Measurements from ENCODE around the gene HDC. TPM values are rescaled to one million over a fixed set of nuclear protein-coding genes. Genes with fewer than 3 reads are reported as not detected.

The HDC gene
- total RNA-seq, 2 experiments from 2014 or later: 0.55 to 0.87 TPM

GRCh38 chr15:50222181-50222580 is 43.3 kb downstream of the HDC start:
- CTCF ChIA-PET: no interaction called here
- no peaks in the 10 kb centered on the region for H3K27me3 Mint-ChIP-seq
- H3K27ac Mint-ChIP-seq: no peak overlapping the region
- POLR2A ChIA-PET: no interaction called here
- H3K4me1 Mint-ChIP-seq (ENCODE audit: low read depth): peaks cover 11% of the 10 kb centered on the region
- intact Hi-C loops (cut with micrococcal nuclease): no loop called here
- peaks cover 8% of the 10 kb centered on the region for H3K36me3 Mint-ChIP-seq
- no peaks in the 10 kb centered on the region for H3K9me3 Mint-ChIP-seq
- DNase-seq: no peak
- H3K4me3 Mint-ChIP-seq: no peak overlapping the region

- Mint-ChIP-seq H3K4me3 (no peak overlapping the region), H3K9me3 (no peaks in the 10 kb centered on the region), H3K36me3 (peaks cover 8% of the 10 kb centered on the region), H3K27me3 (no peaks in the 10 kb centered on the region), H3K27ac (no peak overlapping the region), H3K4me1 (ENCODE audit: low read depth) (peaks cover 11% of the 10 kb centered on the region)
- POLR2A ChIA-PET: interaction anchor here (0.5 to 1.4 kb wide), 4 partner anchors 11 to 134 kb away, joined by 3 to 6 read pairs (median 4); no protein-coding TSS in a partner anchor
- intact Hi-C loops (cut with micrococcal nuclease): no loop called here
- DNase-seq: no peak
- CTCF ChIA-PET: interaction anchor here (0.6 kb wide), 1 partner anchor 9 kb away, joined by 3 read pairs; no protein-coding TSS in a partner anchor
These were observed 45.7 kb downstream of the HDC start for GRCh38 chr15:50219820-50220219.

GRCh38 chr15:50218691-50219090 is 46.8 kb downstream of the HDC start:
- Mint-ChIP-seq H3K9me3 (no peaks in the 10 kb centered on the region), H3K4me1 (ENCODE audit: low read depth) (peaks cover 11% of the 10 kb centered on the region), H3K27me3 (no peaks in the 10 kb centered on the region), H3K4me3 (no peak overlapping the region), H3K27ac (no peak overlapping the region), H3K36me3 (peaks cover 5% of the 10 kb centered on the region)
- ChIA-PET POLR2A (no interaction called here), CTCF (no interaction called here)
- DNase-seq: no peak
- intact Hi-C loops (cut with micrococcal nuclease): no loop called here

- H3K9me3 Mint-ChIP-seq: no peaks in the 10 kb centered on the region
- H3K36me3 Mint-ChIP-seq: peaks cover 3% of the 10 kb centered on the region
- no peak overlapping the region for H3K27ac Mint-ChIP-seq
- no peaks in the 10 kb centered on the region for H3K27me3 Mint-ChIP-seq
- no peak overlapping the region for H3K4me3 Mint-ChIP-seq
- intact Hi-C loops (cut with micrococcal nuclease): no loop called here
- POLR2A ChIA-PET: no interaction called here
- peaks cover 11% of the 10 kb centered on the region for H3K4me1 Mint-ChIP-seq (ENCODE audit: low read depth)
- DNase-seq: no peak
- CTCF ChIA-PET: no interaction called here
These were observed 47.2 kb downstream of the HDC start for GRCh38 chr15:50218291-50218690.

GRCh38 chr15:50210462-50211157 is 54.9 kb downstream of the HDC start:
- POLR2A ChIA-PET: no interaction called here
- no peak for DNase-seq
- H3K27ac Mint-ChIP-seq: no peak overlapping the region
- H3K4me3 Mint-ChIP-seq: no peak overlapping the region
- H3K36me3 Mint-ChIP-seq: peaks cover 65% of the 10 kb centered on the region
- H3K4me1 Mint-ChIP-seq (ENCODE audit: low read depth): no peaks in the 10 kb centered on the region
- intact Hi-C loops (cut with micrococcal nuclease): no loop called here
- H3K9me3 Mint-ChIP-seq: peaks cover 16% of the 10 kb centered on the region
- H3K27me3 Mint-ChIP-seq: no peaks in the 10 kb centered on the region
- CTCF ChIA-PET: interaction anchor here (0.6 kb wide), 1 partner anchor 9 kb away, joined by 3 read pairs; no protein-coding TSS in a partner anchor

- Mint-ChIP-seq H3K9me3 (peaks cover 16% of the 10 kb centered on the region), H3K4me1 (ENCODE audit: low read depth) (no peaks in the 10 kb centered on the region), H3K36me3 (peaks cover 70% of the 10 kb centered on the region), H3K27ac (no peak overlapping the region), H3K4me3 (no peak overlapping the region), H3K27me3 (no peaks in the 10 kb centered on the region)
- DNase-seq: no peak
- ChIA-PET POLR2A (no interaction called here), CTCF (no interaction called here)
- intact Hi-C loops (cut with micrococcal nuclease): no loop called here
These were observed 55.7 kb downstream of the HDC start for GRCh38 chr15:50209809-50210208.

- DNase-seq: no peak
- H3K4me1 Mint-ChIP-seq (ENCODE audit: low read depth): no peaks in the 10 kb centered on the region
- H3K27me3 Mint-ChIP-seq: no peaks in the 10 kb centered on the region
- ChIA-PET CTCF (no interaction called here), POLR2A (no interaction called here)
- H3K36me3 Mint-ChIP-seq: peaks cover 57% of the 10 kb centered on the region
- no peak overlapping the region for H3K27ac Mint-ChIP-seq
- H3K9me3 Mint-ChIP-seq: peaks cover under 1% of the 10 kb centered on the region
- intact Hi-C loops (cut with micrococcal nuclease): no loop called here
- no peak overlapping the region for H3K4me3 Mint-ChIP-seq
These were observed 59.5 kb downstream of the HDC start for GRCh38 chr15:50206020-50206419.

GRCh38 chr15:50202003-50202402 is 63.5 kb downstream of the HDC start:
- no peaks in the 10 kb centered on the region for H3K9me3 Mint-ChIP-seq
- H3K4me3 Mint-ChIP-seq: no peak overlapping the region
- H3K27me3 Mint-ChIP-seq: no peaks in the 10 kb centered on the region
- CTCF ChIA-PET: no interaction called here
- H3K4me1 Mint-ChIP-seq (ENCODE audit: low read depth): no peaks in the 10 kb centered on the region
- peaks cover 28% of the 10 kb centered on the region for H3K36me3 Mint-ChIP-seq
- intact Hi-C loops (cut with micrococcal nuclease): no loop called here
- POLR2A ChIA-PET: no interaction called here
- no peak overlapping the region for H3K27ac Mint-ChIP-seq
- no peak for DNase-seq

- peaks cover 5% of the 10 kb centered on the region for H3K4me1 Mint-ChIP-seq (ENCODE audit: low read depth)
- DNase-seq: no peak
- H3K9me3 Mint-ChIP-seq: no peaks in the 10 kb centered on the region
- H3K27me3 Mint-ChIP-seq: no peaks in the 10 kb centered on the region
- intact Hi-C loops (cut with micrococcal nuclease): no loop called here
- H3K27ac Mint-ChIP-seq: no peak overlapping the region
- no peak overlapping the region for H3K4me3 Mint-ChIP-seq
- peaks cover 8% of the 10 kb centered on the region for H3K36me3 Mint-ChIP-seq
- CTCF ChIA-PET: interaction anchor here (0.7 kb wide), 1 partner anchor 46 kb away, joined by 4 read pairs; no protein-coding TSS in a partner anchor
- POLR2A ChIA-PET: no interaction called here
These were observed 72.5 kb downstream of the HDC start for GRCh38 chr15:50192926-50193620.

- ChIA-PET CTCF (interaction anchor here (0.6 to 0.7 kb wide), 2 partner anchors 42 to 46 kb away, joined by 3 to 4 read pairs; no protein-coding TSS in a partner anchor), POLR2A (no interaction called here)
- Mint-ChIP-seq H3K27ac (no peak overlapping the region), H3K9me3 (no peaks in the 10 kb centered on the region), H3K4me1 (ENCODE audit: low read depth) (peaks cover 5% of the 10 kb centered on the region), H3K27me3 (no peaks in the 10 kb centered on the region), H3K36me3 (peaks cover 15% of the 10 kb centered on the region), H3K4me3 (no peak overlapping the region)
- no peak for DNase-seq
- intact Hi-C loops (cut with micrococcal nuclease): no loop called here
These were observed 73.4 kb downstream of the HDC start for GRCh38 chr15:50192164-50192563.
